Fibroblast of skin of right quadriceps (primary cell): ENCODE measurements around the gene RCOR2.

Experiments
- DNase-seq: peaks from one replicate; pipeline ENCODE4 v3.0.0-alpha.2; 2013

The RCOR2 gene

GRCh38 chr11:63907063-63907462 is 9.9 kb downstream of the RCOR2 start:
- DNase-seq = no peak

DNA sequence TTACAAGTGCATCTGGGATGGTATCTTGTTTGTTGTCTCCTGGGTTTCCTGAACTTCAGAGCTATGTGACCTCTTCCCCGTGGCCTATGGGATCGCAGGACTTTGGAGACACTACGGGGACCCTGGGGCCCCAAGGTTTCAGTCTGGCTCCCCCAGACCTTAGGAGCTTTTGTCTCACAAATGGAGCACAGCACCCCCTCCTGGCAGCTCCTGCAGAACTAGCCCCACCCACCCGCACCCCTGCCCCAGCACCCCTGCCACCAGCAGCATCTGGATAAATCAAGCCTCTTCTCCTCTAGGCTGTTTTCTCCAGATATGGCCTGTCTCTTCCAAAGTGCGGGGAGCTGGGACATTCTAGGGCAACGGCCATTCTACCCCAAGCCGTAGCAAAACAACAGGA is 10.4 kb downstream of the RCOR2 start:
- DNase-seq = no peak

DNA sequence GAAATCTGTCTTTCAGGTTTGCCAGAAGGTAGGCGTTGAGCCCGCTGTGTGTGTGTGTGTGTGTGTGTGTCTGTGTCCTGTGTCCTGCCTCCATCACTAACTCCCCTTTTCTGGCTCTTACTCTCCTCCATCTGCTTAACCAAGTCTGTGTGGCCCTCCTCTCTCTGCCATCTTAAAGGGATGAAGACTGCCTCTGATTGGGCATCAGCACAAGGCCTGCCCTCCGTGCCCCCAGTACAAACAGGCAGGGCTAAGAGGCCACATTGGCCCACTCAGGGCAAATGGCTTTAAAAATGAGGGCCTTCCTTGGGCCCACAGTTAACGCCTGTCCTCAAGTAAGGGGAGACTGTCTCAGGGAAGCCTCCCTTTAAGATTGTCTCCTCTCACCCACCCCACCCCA is 10.9 kb downstream of the RCOR2 start:
- DNase-seq = no peak

DNA sequence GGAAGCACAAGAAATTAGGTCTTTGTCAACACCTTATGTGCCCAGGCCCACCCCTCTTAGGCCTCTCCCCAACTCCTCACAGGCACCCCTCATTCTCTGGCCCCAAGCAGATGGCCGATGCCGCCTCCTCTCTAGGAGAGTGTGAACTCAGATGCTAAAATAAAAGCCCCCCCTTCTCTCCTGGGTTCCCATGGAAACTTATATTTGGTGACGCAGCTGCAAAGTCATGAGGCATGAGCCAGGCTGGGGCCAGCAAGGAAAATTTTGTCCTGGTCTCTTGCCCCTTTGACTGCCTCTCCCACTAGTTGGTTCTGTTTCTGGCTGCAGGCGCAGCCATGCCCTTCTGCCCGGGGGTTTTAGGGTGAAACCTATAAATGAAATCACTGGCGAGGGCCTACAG is 11.8 kb downstream of the RCOR2 start:
- no peak for DNase-seq

DNA sequence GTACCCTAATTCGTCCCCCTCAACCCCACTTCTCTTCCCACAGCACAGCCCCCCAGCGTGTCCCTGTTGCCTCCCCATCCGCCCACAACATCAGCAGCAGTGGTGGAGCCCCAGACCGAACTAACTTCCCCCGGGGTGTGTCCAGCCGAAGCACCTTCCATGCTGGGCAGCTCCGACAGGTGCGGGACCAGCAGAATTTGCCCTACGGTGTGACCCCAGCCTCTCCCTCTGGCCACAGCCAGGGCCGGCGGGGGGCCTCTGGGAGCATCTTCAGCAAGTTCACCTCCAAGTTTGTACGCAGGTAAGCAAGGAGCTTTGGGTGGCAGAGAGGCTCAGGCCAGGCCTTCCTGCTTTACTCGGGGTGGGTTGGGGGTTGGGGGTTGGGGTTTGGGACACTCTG is 12.2 kb downstream of the RCOR2 start:
- DNase-seq = no peak

GRCh38 chr11:63903884-63904283 is 13.1 kb downstream of the RCOR2 start:
- no peak for DNase-seq

DNA sequence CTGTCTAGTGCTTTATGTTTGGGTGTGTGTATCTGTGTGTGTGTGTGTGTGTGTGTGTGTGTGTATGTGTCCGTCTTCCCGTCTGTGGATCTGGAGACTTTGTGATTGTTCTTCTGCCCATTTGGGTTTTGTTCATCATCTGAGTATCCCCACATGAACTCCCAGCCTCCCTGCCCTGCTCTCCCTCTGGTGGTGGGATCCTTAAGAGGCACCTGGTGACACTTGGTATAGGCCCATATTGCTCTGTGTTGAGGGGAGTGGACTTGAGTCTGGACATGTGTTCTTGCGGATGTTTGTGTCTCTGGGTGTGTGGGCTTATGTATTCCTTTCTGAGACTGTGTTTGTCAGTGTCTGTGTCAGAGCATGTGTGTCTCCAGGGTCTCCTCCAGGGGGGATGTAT is 15.3 kb downstream of the RCOR2 start:
- DNase-seq = no peak

GRCh38 chr11:63897459-63898146 is 19.4 kb downstream of the RCOR2 start:
- no peak for DNase-seq

DNA sequence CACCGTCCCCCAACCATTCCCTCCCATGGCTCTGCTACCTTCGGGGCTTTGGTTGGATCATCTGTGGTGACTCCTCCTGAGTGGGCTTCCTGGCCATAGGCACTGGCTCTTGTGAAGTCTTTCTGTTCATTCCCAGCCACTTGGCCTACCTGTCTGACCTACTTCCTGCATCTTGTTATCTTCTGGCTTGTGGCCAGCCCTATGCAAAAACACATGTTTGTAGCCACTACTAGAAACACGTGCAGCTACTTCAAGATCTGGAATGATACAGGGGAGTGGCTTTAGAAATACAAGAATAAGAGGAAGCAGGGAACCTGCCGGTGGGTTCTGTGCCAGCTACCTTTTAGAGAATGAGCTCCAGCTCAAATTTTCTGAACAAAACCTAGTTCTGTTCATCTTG is 20.9 kb downstream of the RCOR2 start:
- no peak for DNase-seq

DNA sequence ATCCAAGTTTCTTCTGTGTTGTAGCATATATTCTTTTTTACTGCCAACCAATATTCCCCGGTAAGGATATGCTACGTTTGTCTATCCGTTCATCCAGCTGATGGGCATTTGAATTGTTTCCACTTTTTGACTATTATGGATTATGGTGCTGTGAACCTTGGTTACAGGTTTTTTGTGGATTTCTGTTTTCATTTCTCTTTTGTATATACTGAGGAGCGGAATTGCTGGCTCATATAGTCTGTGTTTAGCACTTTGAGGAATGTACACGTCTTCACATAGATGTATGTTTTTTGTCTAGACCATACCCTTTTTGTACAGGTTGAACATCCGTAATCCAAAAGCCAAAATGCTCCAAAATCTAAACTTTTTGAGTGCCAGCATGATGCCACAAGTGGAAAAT is 23.6 kb downstream of the RCOR2 start:
- DNase-seq = no peak

- DNase-seq = no peak
These were observed 24.7 kb downstream of the RCOR2 start for GRCh38 chr11:63892228-63892627.

- DNase-seq = no peak
These were observed 26.6 kb downstream of the RCOR2 start for GRCh38 chr11:63890368-63890767.

DNA sequence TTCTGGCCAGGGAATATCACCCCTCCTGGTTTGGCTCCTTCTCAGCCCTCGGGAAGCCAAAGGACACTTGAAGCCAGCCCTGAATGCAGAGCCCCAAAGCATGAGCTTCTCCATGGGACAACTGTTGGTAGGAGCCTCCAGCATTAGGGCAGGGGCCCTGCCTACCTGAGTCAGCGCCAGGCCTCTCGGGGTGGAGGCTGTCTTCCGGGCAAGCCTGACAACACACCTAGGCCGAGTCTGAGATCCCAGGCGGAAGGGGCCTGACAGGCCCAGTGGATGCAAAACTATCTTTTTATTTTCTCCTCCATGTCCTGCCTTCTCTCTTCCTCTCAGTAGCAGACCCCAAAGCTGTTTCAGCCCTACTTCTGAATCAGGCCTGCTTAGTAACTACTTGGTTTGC is 27.6 kb downstream of the RCOR2 start:
- DNase-seq = no peak

GRCh38 chr11:63888170-63889086 is 28.5 kb downstream of the RCOR2 start:
- DNase-seq = peak; percentile 43

GRCh38 chr11:63887386-63887999 is 29.5 kb downstream of the RCOR2 start:
- no peak for DNase-seq

- no peak for DNase-seq
These were observed 32.6 kb downstream of the RCOR2 start for GRCh38 chr11:63884196-63884932.

DNA sequence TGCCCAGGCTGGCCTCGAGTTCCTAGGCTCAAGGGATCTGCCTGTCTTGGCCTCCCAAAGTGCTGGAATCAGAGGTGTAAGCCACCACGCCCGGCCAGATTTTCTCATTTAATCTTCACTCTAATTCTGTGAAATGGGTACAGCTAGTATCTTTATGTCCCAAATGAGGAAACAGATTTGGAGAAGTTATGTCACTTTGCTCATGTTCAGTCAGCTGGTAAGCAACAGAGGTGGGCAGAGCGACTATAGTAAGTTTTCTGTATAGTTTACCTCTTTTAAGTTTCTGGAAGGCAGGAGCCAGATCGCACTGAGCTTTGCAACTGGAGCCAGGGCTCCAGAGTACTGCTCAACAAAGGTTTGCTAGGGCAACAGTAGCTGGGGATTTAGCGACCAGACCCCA is 33.2 kb downstream of the RCOR2 start:
- DNase-seq = no peak

GRCh38 chr11:63882555-63883242 is 34.3 kb downstream of the RCOR2 start:
- DNase-seq = no peak

DNA sequence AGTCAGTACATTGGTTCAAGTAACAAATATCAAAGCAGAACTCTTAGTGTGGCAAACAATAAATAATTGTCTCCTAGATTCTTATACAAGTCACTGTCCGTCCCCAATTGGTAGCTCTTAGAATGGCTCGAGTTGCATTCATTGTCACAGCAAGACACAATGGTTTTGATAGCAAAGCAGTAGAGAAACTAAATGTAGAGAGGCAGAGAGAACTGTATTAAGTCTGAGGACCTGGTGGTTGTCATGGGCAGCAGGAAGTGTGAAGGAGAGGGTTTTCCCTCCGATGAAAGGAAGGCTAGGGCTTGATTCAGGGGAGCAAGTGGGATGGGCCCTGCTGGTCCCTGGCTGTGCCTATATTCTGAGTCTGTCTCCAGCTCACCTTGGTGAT is 36.6 kb downstream of the RCOR2 start:
- DNase-seq = no peak

DNA sequence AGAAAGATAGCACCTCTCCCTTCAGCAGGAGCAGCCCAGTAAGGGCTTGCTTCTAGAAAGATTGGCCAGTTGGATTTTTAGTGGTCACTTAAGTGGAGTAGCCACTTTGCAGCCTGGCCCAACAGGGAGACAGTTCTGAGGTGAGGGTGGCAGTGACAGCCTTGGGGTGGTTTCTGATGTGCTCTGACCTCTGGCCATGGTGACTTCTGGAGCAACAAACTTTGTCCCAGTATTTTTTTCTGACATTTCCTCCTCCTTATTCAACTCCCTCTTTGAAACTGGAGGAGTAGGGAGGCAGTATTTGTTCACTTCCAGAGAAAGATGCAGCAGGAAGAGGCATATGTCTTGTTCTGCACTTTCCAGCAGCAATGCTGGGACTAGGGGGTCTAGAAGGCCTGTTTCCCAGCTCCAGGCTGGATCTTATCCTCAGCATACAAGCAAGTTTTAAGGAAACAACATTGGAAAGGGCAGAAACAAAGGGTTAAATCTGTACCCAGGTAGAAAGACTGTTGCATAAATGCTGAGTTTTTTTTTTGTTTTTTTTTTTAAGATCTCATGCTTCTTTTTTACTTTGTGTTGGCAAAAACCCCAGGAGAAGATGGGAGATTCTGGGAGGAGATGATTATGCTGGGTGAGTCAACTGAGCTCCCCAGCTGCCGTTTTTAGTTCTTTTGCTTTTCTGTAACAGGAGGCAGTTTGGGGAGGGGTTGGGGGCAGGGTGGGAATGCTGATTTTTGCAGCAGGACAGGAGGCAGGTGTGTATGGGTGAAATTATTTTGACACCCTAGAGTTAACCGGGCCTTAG is 37.2 kb downstream of the RCOR2 start:
- peak; percentile 70 for DNase-seq

DNA sequence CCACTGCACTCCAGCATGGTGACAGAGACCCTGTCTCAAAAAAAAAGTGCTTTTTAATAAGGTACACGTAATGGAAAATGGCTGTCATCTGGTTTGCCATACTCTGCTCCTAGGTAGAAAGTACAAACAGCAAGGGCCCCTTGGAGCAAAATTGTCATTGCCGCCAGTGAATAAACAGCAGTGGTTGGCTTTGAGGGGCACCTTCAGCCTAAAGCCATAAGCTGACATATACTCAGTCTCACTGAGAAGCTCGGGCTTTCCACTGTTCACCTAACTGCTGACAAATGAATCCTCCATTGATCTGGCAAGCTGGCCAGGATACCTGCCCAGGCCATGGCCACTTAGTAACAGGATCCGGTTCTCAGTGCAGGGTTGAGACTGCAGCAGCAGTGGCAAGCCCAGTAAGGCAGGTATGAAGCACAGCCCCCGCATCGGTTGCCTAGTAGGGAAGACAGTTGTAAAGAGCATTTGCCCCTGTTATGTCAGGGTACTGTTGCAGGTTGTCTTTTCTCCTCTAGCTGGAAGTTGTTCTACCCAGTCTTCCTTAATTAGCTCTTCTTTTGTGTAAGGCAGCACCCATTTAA is 39.2 kb downstream of the RCOR2 start:
- no peak for DNase-seq
